Ishikawa (cell line): Measurements from ENCODE around the gene YTHDF1.

Experiments
- EP300 ChIP-seq: IDR thresholded peaks from 2 replicates; pipeline ENCODE4 v1.6.1; 2012; ENCODE audit warnings: borderline replicate concordance
- FOXM1 ChIP-seq: IDR thresholded peaks from 2 replicates; pipeline ENCODE4 v1.6.1; 2012; ENCODE audit warnings: low read depth, borderline replicate concordance
- MAX ChIP-seq: IDR thresholded peaks from 2 replicates; pipeline ENCODE4 v1.6.1; 2012
- NFIC ChIP-seq: IDR thresholded peaks from 2 replicates; pipeline ENCODE4 v1.6.1; 2012
- RAD21 ChIP-seq: IDR thresholded peaks from 2 replicates; pipeline ENCODE4 v1.6.1; 2012; ENCODE audit warnings: low read depth
- REST ChIP-seq: IDR thresholded peaks from 2 replicates; pipeline ENCODE4 v1.6.1; 2012; ENCODE audit warnings: low read depth, mild to moderate bottlenecking
- TAF1 ChIP-seq: IDR thresholded peaks from 2 replicates; pipeline ENCODE4 v1.6.1; 2012; ENCODE audit warnings: low read depth, mild to moderate bottlenecking
- TCF12 ChIP-seq: IDR thresholded peaks from 2 replicates; pipeline ENCODE4 v1.6.1; 2012; ENCODE audit warnings: low read depth
- YY1 ChIP-seq: IDR thresholded peaks from 2 replicates; pipeline ENCODE4 v1.6.1; 2012; ENCODE audit warnings: low read depth
- ZBTB7A ChIP-seq: IDR thresholded peaks from 2 replicates; pipeline ENCODE4 v1.6.1; 2012; ENCODE audit warnings: low read depth

GRCh38 chr20:63241272-63241671 lies 25.3 kb upstream of the YTHDF1 start:
- no peak for TF ChIP-seq YY1
- TF ChIP-seq NFIC = no peak
- no peak for TF ChIP-seq RAD21
- no peak for TF ChIP-seq REST
- TF ChIP-seq EP300 = no peak
- no peak for TF ChIP-seq ZBTB7A
- no peak for TF ChIP-seq MAX
- TF ChIP-seq TCF12 = no peak
- no peak for TF ChIP-seq FOXM1
- TF ChIP-seq TAF1 = no peak
